Endodermal cell (in vitro differentiated cells): ENCODE data around the gene EEF1E1. TPM values are rescaled to one million over a fixed set of nuclear protein-coding genes. Genes with fewer than 3 reads are reported as not detected.

ENCODE experiments used
- DNase-seq: peaks from one replicate; pipeline ENCODE4 v3.0.0-alpha.2; 2017
- H3K27ac ChIP-seq: 2 replicates; pipeline ENCODE4 v1.5.1; 2013; ENCODE audit warnings: mild to moderate bottlenecking, low read depth, low read length, moderate library complexity
- H3K27me3 ChIP-seq: 2 replicates; pipeline ENCODE4 v1.6.1; 2013; ENCODE audit warnings: mild to moderate bottlenecking, low read length, moderate library complexity; ENCODE audit not compliant: insufficient read depth, control insufficient read depth, poor library complexity, severe bottlenecking
- H3K36me3 ChIP-seq: 2 replicates; pipeline ENCODE4 v1.7.0; 2013; ENCODE audit warnings: mild to moderate bottlenecking, low read length, moderate library complexity; ENCODE audit not compliant: control insufficient read depth, insufficient read depth
- H3K4me1 ChIP-seq: one replicate; pipeline ENCODE4 v1.7.0; 2013; ENCODE audit warnings: low read length; ENCODE audit not compliant: control insufficient read depth, insufficient read depth
- H3K4me3 ChIP-seq: 2 replicates; pipeline ENCODE4 v1.5.1; 2013; ENCODE audit warnings: mild to moderate bottlenecking, low read length, moderate library complexity
- H3K9ac ChIP-seq: 2 replicates; pipeline ENCODE4 v1.6.1; 2013; ENCODE audit warnings: mild to moderate bottlenecking, low read length, moderate library complexity; ENCODE audit not compliant: poor library complexity, severe bottlenecking; ENCODE audit errors: extremely low read depth
- H3K9me3 ChIP-seq: 2 replicates; pipeline ENCODE4 v1.6.1; 2013; ENCODE audit warnings: mild to moderate bottlenecking, low read length, moderate library complexity; ENCODE audit not compliant: control insufficient read depth
- H3K27ac Mint-ChIP-seq: 2 replicates; pipeline ENCODE4 v1.8.0; 2020; ENCODE audit warnings: mixed read lengths
- H3K27me3 Mint-ChIP-seq: 2 replicates; pipeline ENCODE4 v1.8.0; 2021; ENCODE audit warnings: mild to moderate bottlenecking, mixed read lengths; ENCODE audit not compliant: insufficient read depth
- H3K36me3 Mint-ChIP-seq: 2 replicates; pipeline ENCODE4 v1.8.0; 2020; ENCODE audit warnings: low read depth, mixed read lengths
- H3K4me1 Mint-ChIP-seq: 2 replicates; pipeline ENCODE4 v1.8.0; 2020; ENCODE audit warnings: mixed read lengths
- H3K4me3 Mint-ChIP-seq: 2 replicates; pipeline ENCODE4 v1.8.0; 2020; ENCODE audit warnings: mild to moderate bottlenecking, moderate library complexity, mixed read lengths
- H3K9me3 Mint-ChIP-seq: 2 replicates; pipeline ENCODE4 v1.8.0; 2020; ENCODE audit warnings: mild to moderate bottlenecking, mixed read lengths
- WGBS, 2 experiments: methylation state at CpG; one replicate each; pipeline versions ENCODE4 v1.1.5 to v1.1.7; 2013; ENCODE audit warnings: missing lambda C conversion rate in 2 of 2, mixed read lengths in 1 of 2; ENCODE audit not compliant: insufficient coverage in 1 of 2, insufficient read length in 1 of 2; 5-methylcytosine and 5-hydroxymethylcytosine counted together
- total RNA-seq, 2 donors: library from RNA; stranded (reverse); fragmentation: NEBNext Ultra II Directional in 1 of 2; extraction: Animal tissue kit (Norgen Biotek cat#: 25700) in 1 of 2; gene quantifications; 2 replicates in 1 of 2; 3 replicates in 1 of 2; pipeline ENCODE4 v1.2.1, GENCODE V29; 2021
- TF ChIP-seq, protein P1 (sequence below): fragments of 200-600 bp; sonication (generic); conservative IDR thresholded peaks from 2 replicates; pipeline ENCODE4 v1.5.0; 2021; ENCODE audit warnings: antibody characterized with exemption, mild to moderate bottlenecking

EEF1E1 gene
- total RNA-seq, 2 donors from 2014 or later, result 41.5 to 46.6 TPM

DNA sequence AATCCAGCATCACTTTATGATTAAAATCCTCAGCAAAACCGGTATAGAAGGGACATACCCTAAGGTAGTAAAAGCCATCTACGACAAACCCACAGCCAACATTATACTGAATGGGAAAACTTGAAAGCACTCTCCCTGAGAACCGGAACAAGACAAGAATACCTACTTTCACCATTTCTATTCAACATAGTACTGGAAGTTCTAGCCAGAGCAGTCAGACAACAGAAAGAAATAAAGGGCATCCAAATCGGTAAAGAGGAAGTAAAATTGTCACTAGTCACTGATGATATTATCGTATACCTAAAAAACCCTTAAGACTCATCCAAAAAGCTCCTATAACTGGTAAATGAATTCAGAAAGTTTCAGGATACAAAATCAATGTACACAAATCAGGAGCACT is 71.4 kb downstream of the EEF1E1 start:
- H3K4me3 Mint-ChIP-seq, result no peak overlapping the region
- H3K27me3 Mint-ChIP-seq, result no peaks in the 10 kb centered on the region
- Histone ChIP-seq H3K4me1 (no peaks in the 10 kb centered on the region), H3K27me3 (no peaks in the 10 kb centered on the region), H3K27ac (no peak overlapping the region), H3K9ac (no peak overlapping the region), H3K36me3 (peaks cover 5% of the 10 kb centered on the region), H3K4me3 (no peak overlapping the region), H3K9me3 (no peaks in the 10 kb centered on the region)
- peaks cover 30% of the 10 kb centered on the region for H3K9me3 Mint-ChIP-seq
- DNase-seq, result no peak
- 96 to 100% methylated on average over 1 to 5 of the region's 5 CpGs for WGBS, 2 experiments
- H3K36me3 Mint-ChIP-seq, result peaks cover 32% of the 10 kb centered on the region
- H3K4me1 Mint-ChIP-seq, result no peaks in the 10 kb centered on the region
- TF ChIP-seq, protein P1, sequence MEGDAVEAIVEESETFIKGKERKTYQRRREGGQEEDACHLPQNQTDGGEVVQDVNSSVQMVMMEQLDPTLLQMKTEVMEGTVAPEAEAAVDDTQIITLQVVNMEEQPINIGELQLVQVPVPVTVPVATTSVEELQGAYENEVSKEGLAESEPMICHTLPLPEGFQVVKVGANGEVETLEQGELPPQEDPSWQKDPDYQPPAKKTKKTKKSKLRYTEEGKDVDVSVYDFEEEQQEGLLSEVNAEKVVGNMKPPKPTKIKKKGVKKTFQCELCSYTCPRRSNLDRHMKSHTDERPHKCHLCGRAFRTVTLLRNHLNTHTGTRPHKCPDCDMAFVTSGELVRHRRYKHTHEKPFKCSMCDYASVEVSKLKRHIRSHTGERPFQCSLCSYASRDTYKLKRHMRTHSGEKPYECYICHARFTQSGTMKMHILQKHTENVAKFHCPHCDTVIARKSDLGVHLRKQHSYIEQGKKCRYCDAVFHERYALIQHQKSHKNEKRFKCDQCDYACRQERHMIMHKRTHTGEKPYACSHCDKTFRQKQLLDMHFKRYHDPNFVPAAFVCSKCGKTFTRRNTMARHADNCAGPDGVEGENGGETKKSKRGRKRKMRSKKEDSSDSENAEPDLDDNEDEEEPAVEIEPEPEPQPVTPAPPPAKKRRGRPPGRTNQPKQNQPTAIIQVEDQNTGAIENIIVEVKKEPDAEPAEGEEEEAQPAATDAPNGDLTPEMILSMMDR, result no peak
- no peak overlapping the region for H3K27ac Mint-ChIP-seq

Other genes with a start within 250 kb of the EEF1E1 start
- 10 to 100 TPM; 18.0 to 42.5 TPM for gene TXNDC5, start 191.8 kb downstream of the EEF1E1 start, total RNA-seq
- 10 to 100 TPM; 14.4 to 17.6 TPM for gene BLOC1S5, start 38.2 kb downstream of the EEF1E1 start, total RNA-seq